ENCODE measurements around the gene COMMD10. TPM values are rescaled to one million over a fixed set of nuclear protein-coding genes. Genes with fewer than 3 reads are reported as not detected.
A peak's percentile ranks its signal among the peaks of the same experiment; 100 is the strongest.

COMMD10 gene
- total and polyA plus RNA-seq, 2 donors = 28.7 to 36.0 TPM

- WGBS = 99% methylated on average over 2 of the region's 2 CpGs
These were observed 46.2 kb downstream of the COMMD10 start for GRCh38 chr5:116130976-116131375.

GRCh38 chr5:116133281-116133680 lies 48.5 kb downstream of the COMMD10 start:
- whole genome bisulfite sequencing = 97% methylated on average over 3 of the region's 3 CpGs
- Histone ChIP-seq H3K9me3 (ENCODE audit: control insufficient read depth in 2 of 2, insufficient read depth in 1 of 2, low read length in 1 of 2) (no peaks in the 10 kb centered on the region), H3K4me3 (ENCODE audit: low read length in 2 of 2) (no peak overlapping the region), H3K4me1 (ENCODE audit: control insufficient read depth in 2 of 2, insufficient read depth in 2 of 2, low read length in 2 of 2) (no peaks in the 10 kb centered on the region), H3K27ac (ENCODE audit: low read depth in 1 of 2, low read length in 1 of 2) (no peak overlapping the region), H3K27me3 (ENCODE audit: control insufficient read depth in 2 of 2, insufficient read depth in 1 of 2, low read length in 1 of 2) (no peaks in the 10 kb centered on the region), H3K36me3 (ENCODE audit: control insufficient read depth in 2 of 2, insufficient read depth in 2 of 2, low read length in 1 of 2) (no peaks in the 10 kb centered on the region)
- no peak for DNase-seq (ENCODE audit: low read depth in 6 of 9, low spot score in 9 of 9)

More at GRCh38 chr5:116130976-116131375, 46.2 kb downstream of the COMMD10 start:
- Histone ChIP-seq H3K27me3 (ENCODE audit: control insufficient read depth in 2 of 2, insufficient read depth in 1 of 2, low read length in 1 of 2) (no peaks in the 10 kb centered on the region), H3K4me1 (ENCODE audit: control insufficient read depth in 2 of 2, insufficient read depth in 2 of 2, low read length in 2 of 2) (no peaks in the 10 kb centered on the region), H3K4me3 (ENCODE audit: low read length in 2 of 2) (no peak overlapping the region), H3K27ac (ENCODE audit: low read depth in 1 of 2, low read length in 1 of 2) (no peak overlapping the region), H3K36me3 (ENCODE audit: control insufficient read depth in 2 of 2, insufficient read depth in 2 of 2, low read length in 1 of 2) (no peaks in the 10 kb centered on the region), H3K9me3 (ENCODE audit: control insufficient read depth in 2 of 2, insufficient read depth in 1 of 2, low read length in 1 of 2) (no peaks in the 10 kb centered on the region)
- no peak for DNase-seq (ENCODE audit: low read depth in 6 of 9, low spot score in 9 of 9)

- 11% methylated on average over 5 of the region's 5 CpGs for WGBS
- Histone ChIP-seq H3K27ac (ENCODE audit: low read depth in 1 of 2, low read length in 1 of 2) (no peak overlapping the region), H3K27me3 (ENCODE audit: control insufficient read depth in 2 of 2, insufficient read depth in 1 of 2, low read length in 1 of 2) (no peaks in the 10 kb centered on the region), H3K9me3 (ENCODE audit: control insufficient read depth in 2 of 2, insufficient read depth in 1 of 2, low read length in 1 of 2) (no peaks in the 10 kb centered on the region), H3K4me3 (ENCODE audit: low read length in 2 of 2) (no peak overlapping the region), H3K4me1 (ENCODE audit: control insufficient read depth in 2 of 2, insufficient read depth in 2 of 2, low read length in 2 of 2) (no peaks in the 10 kb centered on the region), H3K36me3 (ENCODE audit: control insufficient read depth in 2 of 2, insufficient read depth in 2 of 2, low read length in 1 of 2) (no peaks in the 10 kb centered on the region)
- peak in 3 of 9 donors; percentile 15 to 46 (median 21) for DNase-seq (ENCODE audit: low read depth in 6 of 9, low spot score in 9 of 9)
These were observed 50.5 kb downstream of the COMMD10 start for GRCh38 chr5:116135344-116135743.

GRCh38 chr5:116137544-116138378 lies 52.9 kb downstream of the COMMD10 start:
- H3K27ac ChIP-seq (ENCODE audit: low read depth in 1 of 2, low read length in 1 of 2) = no peak overlapping the region
- no peak overlapping the region for H3K4me3 ChIP-seq (ENCODE audit: low read length in 2 of 2)
- no peaks in the 10 kb centered on the region for H3K4me1 ChIP-seq (ENCODE audit: control insufficient read depth in 2 of 2, insufficient read depth in 2 of 2, low read length in 2 of 2)
- no peaks in the 10 kb centered on the region for H3K36me3 ChIP-seq (ENCODE audit: control insufficient read depth in 2 of 2, insufficient read depth in 2 of 2, low read length in 1 of 2)
- DNase-seq (ENCODE audit: low read depth in 6 of 9, low spot score in 9 of 9) = peak in 8 of 9 donors; percentile 16 to 78 (median 42)
- 22% methylated on average over 4 of the region's 4 CpGs for WGBS
- H3K9me3 ChIP-seq (ENCODE audit: control insufficient read depth in 2 of 2, insufficient read depth in 1 of 2, low read length in 1 of 2) = no peaks in the 10 kb centered on the region
- H3K27me3 ChIP-seq (ENCODE audit: control insufficient read depth in 2 of 2, insufficient read depth in 1 of 2, low read length in 1 of 2) = no peaks in the 10 kb centered on the region

GRCh38 chr5:116142495-116142894 lies 57.7 kb downstream of the COMMD10 start:
- Histone ChIP-seq H3K4me1 (ENCODE audit: control insufficient read depth in 2 of 2, insufficient read depth in 2 of 2, low read length in 2 of 2) (no peaks in the 10 kb centered on the region), H3K27ac (ENCODE audit: low read depth in 1 of 2, low read length in 1 of 2) (no peak overlapping the region), H3K4me3 (ENCODE audit: low read length in 2 of 2) (no peak overlapping the region), H3K27me3 (ENCODE audit: control insufficient read depth in 2 of 2, insufficient read depth in 1 of 2, low read length in 1 of 2) (no peaks in the 10 kb centered on the region), H3K36me3 (ENCODE audit: control insufficient read depth in 2 of 2, insufficient read depth in 2 of 2, low read length in 1 of 2) (no peaks in the 10 kb centered on the region), H3K9me3 (ENCODE audit: control insufficient read depth in 2 of 2, insufficient read depth in 1 of 2, low read length in 1 of 2) (no peaks in the 10 kb centered on the region)
- DNase-seq (ENCODE audit: low read depth in 6 of 9, low spot score in 9 of 9) = no peak
- WGBS = 99% methylated on average over 3 of the region's 3 CpGs

GRCh38 chr5:116144103-116144502 lies 59.3 kb downstream of the COMMD10 start:
- no peak overlapping the region for H3K27ac ChIP-seq (ENCODE audit: low read depth in 1 of 2, low read length in 1 of 2)
- no peaks in the 10 kb centered on the region for H3K9me3 ChIP-seq (ENCODE audit: control insufficient read depth in 2 of 2, insufficient read depth in 1 of 2, low read length in 1 of 2)
- no peaks in the 10 kb centered on the region for H3K36me3 ChIP-seq (ENCODE audit: control insufficient read depth in 2 of 2, insufficient read depth in 2 of 2, low read length in 1 of 2)
- no peak overlapping the region for H3K4me3 ChIP-seq (ENCODE audit: low read length in 2 of 2)
- H3K27me3 ChIP-seq (ENCODE audit: control insufficient read depth in 2 of 2, insufficient read depth in 1 of 2, low read length in 1 of 2) = no peaks in the 10 kb centered on the region
- DNase-seq (ENCODE audit: low read depth in 6 of 9, low spot score in 9 of 9) = no peak
- H3K4me1 ChIP-seq (ENCODE audit: control insufficient read depth in 2 of 2, insufficient read depth in 2 of 2, low read length in 2 of 2) = no peaks in the 10 kb centered on the region

- H3K4me1 ChIP-seq (ENCODE audit: control insufficient read depth in 2 of 2, insufficient read depth in 2 of 2, low read length in 2 of 2) = no peaks in the 10 kb centered on the region
- no peaks in the 10 kb centered on the region for H3K36me3 ChIP-seq (ENCODE audit: control insufficient read depth in 2 of 2, insufficient read depth in 2 of 2, low read length in 1 of 2)
- H3K4me3 ChIP-seq (ENCODE audit: low read length in 2 of 2) = no peak overlapping the region
- no peaks in the 10 kb centered on the region for H3K27me3 ChIP-seq (ENCODE audit: control insufficient read depth in 2 of 2, insufficient read depth in 1 of 2, low read length in 1 of 2)
- WGBS = 96% methylated on average over 2 of the region's 2 CpGs
- no peaks in the 10 kb centered on the region for H3K9me3 ChIP-seq (ENCODE audit: control insufficient read depth in 2 of 2, insufficient read depth in 1 of 2, low read length in 1 of 2)
- H3K27ac ChIP-seq (ENCODE audit: low read depth in 1 of 2, low read length in 1 of 2) = no peak overlapping the region
- DNase-seq (ENCODE audit: low read depth in 6 of 9, low spot score in 9 of 9) = no peak
These were observed 60.2 kb downstream of the COMMD10 start for GRCh38 chr5:116144991-116145390.

- Histone ChIP-seq H3K4me1 (ENCODE audit: control insufficient read depth in 2 of 2, insufficient read depth in 2 of 2, low read length in 2 of 2) (no peaks in the 10 kb centered on the region), H3K9me3 (ENCODE audit: control insufficient read depth in 2 of 2, insufficient read depth in 1 of 2, low read length in 1 of 2) (no peaks in the 10 kb centered on the region), H3K27me3 (ENCODE audit: control insufficient read depth in 2 of 2, insufficient read depth in 1 of 2, low read length in 1 of 2) (no peaks in the 10 kb centered on the region), H3K36me3 (ENCODE audit: control insufficient read depth in 2 of 2, insufficient read depth in 2 of 2, low read length in 1 of 2) (no peaks in the 10 kb centered on the region), H3K4me3 (ENCODE audit: low read length in 2 of 2) (no peak overlapping the region), H3K27ac (ENCODE audit: low read depth in 1 of 2, low read length in 1 of 2) (no peak overlapping the region)
- DNase-seq (ENCODE audit: low read depth in 6 of 9, low spot score in 9 of 9) = peak in 1 of 9 donors; percentile 16
- 14% methylated on average over 3 of the region's 3 CpGs for WGBS
These were observed 60.6 kb downstream of the COMMD10 start for GRCh38 chr5:116145416-116145815.

GRCh38 chr5:116152169-116152568 lies 67.3 kb downstream of the COMMD10 start:
- no peaks in the 10 kb centered on the region for H3K36me3 ChIP-seq (ENCODE audit: control insufficient read depth in 2 of 2, insufficient read depth in 2 of 2, low read length in 1 of 2)
- no peak for DNase-seq (ENCODE audit: low read depth in 6 of 9, low spot score in 9 of 9)
- no peak overlapping the region for H3K27ac ChIP-seq (ENCODE audit: low read depth in 1 of 2, low read length in 1 of 2)

More at GRCh38 chr5:116152169-116152568, 67.3 kb downstream of the COMMD10 start:
- Histone ChIP-seq H3K27me3 (ENCODE audit: control insufficient read depth in 2 of 2, insufficient read depth in 1 of 2, low read length in 1 of 2) (no peaks in the 10 kb centered on the region), H3K9me3 (ENCODE audit: control insufficient read depth in 2 of 2, insufficient read depth in 1 of 2, low read length in 1 of 2) (no peaks in the 10 kb centered on the region), H3K4me1 (ENCODE audit: control insufficient read depth in 2 of 2, insufficient read depth in 2 of 2, low read length in 2 of 2) (no peaks in the 10 kb centered on the region), H3K4me3 (ENCODE audit: low read length in 2 of 2) (no peak overlapping the region)

Measured in thymus (tissue), 11 donors.